Hippocampal formation (tissue), 2 donors: ENCODE data around the gene TVP23A.
A peak's percentile ranks its signal among the peaks of the same experiment; 100 is the strongest.
"Not testable (repeated sequence)": the region's sequence is repeated elsewhere in the genome, so short reads cannot be mapped to it uniquely, and the experiment has no call there.

ENCODE experiments used
- DNase-seq, 2 donors: peaks; one replicate each; lab custom pipeline; 2025; lab: John Stamatoyannopoulos, UW

The TVP23A gene

GRCh38 chr16:10745841-10746240 lies 72.8 kb downstream of the TVP23A start:
- no peak for DNase-seq

- DNase-seq = no peak
These were observed 74.1 kb downstream of the TVP23A start for GRCh38 chr16:10744370-10745030.

GRCh38 chr16:10743610-10744369 lies 74.8 kb downstream of the TVP23A start, which contains the start of gene NUBP1:
Gene NUBP1, plus strand, starts transcription at chr16:10743842. Its CDS starts 22 bp downstream, at chr16:10743864.
- DNase-seq = peak; percentile 97 to 100

GRCh38 chr16:10743227-10743609 lies 75.4 kb downstream of the TVP23A start:
- DNase-seq = no peak

- no peak for DNase-seq
These were observed 76.8 kb downstream of the TVP23A start for GRCh38 chr16:10741844-10742243.

- not testable (repeated sequence) for DNase-seq
These were observed 77.3 kb downstream of the TVP23A start for GRCh38 chr16:10741249-10741648.

- DNase-seq = no peak
These were observed 77.8 kb downstream of the TVP23A start for GRCh38 chr16:10740845-10741208.

- no peak for DNase-seq
These were observed 78.4 kb downstream of the TVP23A start for GRCh38 chr16:10740000-10740844.

- DNase-seq = peak; percentile 74 to 76
These were observed 80.1 kb downstream of the TVP23A start for GRCh38 chr16:10738231-10739077.

GRCh38 chr16:10737068-10737625 lies 81.4 kb downstream of the TVP23A start:
- DNase-seq = peak; percentile 39 to 54

GRCh38 chr16:10731790-10732189 lies 86.8 kb downstream of the TVP23A start:
- DNase-seq = no peak

GRCh38 chr16:10729104-10730048 lies 89.2 kb downstream of the TVP23A start:
- no peak for DNase-seq

GRCh38 chr16:10728003-10728887 lies 90.3 kb downstream of the TVP23A start:
- no peak for DNase-seq
